Activated CD4-positive, alpha-beta T cell treated with anti-CD3 and anti-CD28 coated beads, Interleukin-2, Interleukin-6, amounts not matched to agents 100 ng/mL and 50 ng/mL, durations not matched to agents 16 hours and 8 hours (primary cell): ENCODE measurements around the gene ZNF800.
"Not testable (repeated sequence)": the region's sequence is repeated elsewhere in the genome, so short reads cannot be mapped to it uniquely, and the experiment has no call there.

Experiments
- DNase-seq: peaks from one replicate; pipeline ENCODE4 v3.0.0-alpha.2; 2020

The ZNF800 gene, protein sequence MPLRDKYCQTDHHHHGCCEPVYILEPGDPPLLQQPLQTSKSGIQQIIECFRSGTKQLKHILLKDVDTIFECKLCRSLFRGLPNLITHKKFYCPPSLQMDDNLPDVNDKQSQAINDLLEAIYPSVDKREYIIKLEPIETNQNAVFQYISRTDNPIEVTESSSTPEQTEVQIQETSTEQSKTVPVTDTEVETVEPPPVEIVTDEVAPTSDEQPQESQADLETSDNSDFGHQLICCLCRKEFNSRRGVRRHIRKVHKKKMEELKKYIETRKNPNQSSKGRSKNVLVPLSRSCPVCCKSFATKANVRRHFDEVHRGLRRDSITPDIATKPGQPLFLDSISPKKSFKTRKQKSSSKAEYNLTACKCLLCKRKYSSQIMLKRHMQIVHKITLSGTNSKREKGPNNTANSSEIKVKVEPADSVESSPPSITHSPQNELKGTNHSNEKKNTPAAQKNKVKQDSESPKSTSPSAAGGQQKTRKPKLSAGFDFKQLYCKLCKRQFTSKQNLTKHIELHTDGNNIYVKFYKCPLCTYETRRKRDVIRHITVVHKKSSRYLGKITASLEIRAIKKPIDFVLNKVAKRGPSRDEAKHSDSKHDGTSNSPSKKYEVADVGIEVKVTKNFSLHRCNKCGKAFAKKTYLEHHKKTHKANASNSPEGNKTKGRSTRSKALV

DNA sequence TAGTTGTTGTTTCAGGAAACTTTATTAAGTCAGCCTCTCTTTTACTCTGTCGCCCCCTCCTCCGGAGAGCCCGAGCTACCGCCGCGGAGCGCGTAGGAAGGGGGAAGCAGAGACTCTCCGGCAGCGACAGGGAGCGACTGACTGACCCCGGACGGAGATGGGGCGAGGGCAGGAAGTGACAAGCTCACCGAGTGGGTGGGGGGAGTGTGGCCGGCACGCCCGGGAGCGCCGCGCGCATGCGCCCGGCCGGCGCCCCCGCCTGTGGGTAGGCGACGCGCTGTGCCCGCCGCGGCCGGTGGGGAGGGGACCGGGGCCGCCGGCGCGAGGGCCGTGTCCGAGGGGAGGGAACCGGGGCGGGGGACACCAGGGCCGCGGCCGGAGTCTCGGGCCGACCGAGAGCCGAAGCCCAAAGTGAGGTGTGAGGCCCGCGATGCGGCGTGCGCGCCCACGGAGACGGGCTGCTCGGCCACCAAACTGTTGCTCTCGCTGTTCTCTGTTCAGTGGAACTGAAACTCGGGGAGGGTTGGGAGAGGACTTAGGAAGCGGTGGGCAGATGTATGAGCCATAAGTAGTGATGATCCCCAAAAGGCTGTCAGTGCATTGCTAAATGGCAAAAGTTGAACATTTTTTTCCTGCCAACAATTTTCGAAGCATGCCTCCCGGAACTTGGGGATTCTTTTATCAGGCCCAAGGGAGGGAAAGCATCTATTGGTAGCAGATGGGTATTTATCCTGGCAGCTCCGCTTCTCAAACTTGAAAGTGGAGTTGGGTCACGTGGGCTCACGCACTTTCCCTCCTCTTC is at the start of gene ZNF800:
Gene ZNF800 (minus strand): TSS at position 143 of the 802 bp plus-strand sequence. CDS start 1,151 bp downstream, outside the sequence.
- DNase-seq: peak; percentile 93

DNA sequence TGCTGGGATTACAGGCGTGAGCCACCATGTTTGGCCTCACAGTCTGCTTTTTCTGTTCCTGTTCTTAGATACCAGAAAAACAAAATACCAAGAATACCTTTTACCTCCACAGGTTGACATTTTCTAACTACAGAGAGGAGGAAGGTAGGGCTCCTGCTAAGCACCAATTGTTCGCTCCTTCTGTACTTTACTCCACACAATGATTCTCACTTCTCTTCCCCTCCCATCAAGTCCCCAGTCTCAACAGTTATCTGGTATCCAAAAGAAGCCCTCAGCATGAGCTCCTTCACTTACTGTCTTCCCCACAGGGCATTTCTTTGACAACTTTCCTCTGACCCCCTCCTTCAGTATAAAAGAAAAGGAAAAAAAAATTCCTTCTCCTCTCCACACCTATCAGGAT is 47.7 kb upstream of the ZNF800 start:
- no peak for DNase-seq

DNA sequence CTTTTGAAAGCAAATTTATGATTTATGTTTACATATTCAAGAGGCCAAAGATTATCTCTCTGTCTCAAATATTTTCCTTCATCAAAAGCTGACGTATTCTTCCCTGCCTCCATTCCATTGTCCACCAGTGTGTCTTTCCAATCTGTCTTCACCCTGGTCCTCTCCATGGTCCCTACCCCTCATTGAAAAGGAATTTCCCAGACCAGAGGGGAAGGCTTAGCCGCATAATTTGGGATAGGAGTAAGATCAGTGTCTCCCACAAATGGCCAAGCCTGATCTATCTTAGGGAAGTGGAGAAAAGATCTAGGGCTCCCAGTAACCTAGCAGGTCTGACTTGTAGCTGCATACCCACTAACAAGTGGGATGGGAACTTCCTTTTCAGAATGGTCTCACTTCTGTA is 46.3 kb upstream of the ZNF800 start:
- DNase-seq: no peak

DNA sequence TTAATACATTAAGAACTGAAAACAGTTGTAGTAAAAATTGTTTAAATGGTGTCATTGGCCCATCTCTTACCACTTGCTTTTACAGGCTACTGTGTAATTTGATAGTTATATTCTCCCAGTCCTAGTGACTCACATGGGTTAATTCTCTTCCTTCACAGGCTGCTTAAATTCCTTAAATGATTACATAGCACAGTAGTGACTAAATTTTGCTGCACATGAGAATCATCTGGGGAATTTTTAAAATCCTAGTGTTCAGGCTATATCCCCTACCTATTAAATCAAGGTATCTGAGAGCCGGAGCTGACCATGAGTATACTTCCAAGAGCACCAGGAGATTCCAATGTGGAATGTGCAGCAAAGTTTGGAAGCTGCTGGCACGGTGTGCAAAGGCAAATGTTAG is 45.3 kb upstream of the ZNF800 start:
- no peak for DNase-seq

DNA sequence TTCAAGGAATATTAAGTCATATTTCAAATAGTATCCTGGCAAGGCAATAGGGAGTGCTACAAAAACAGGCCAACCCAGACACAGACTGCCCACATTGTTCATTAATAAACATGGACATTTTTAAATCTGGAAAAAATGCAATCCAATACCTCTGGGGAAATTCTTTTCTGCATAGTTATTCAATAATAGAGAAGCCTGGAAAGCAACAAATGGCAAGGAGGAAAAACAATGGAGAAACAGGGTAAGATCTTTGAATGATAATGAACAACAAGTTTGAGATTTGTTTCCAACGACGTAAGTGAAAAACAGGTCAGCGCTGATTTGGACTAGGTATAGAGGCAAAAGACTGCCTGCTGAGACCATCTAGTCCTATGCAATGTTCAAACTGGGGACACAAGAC is 44.7 kb upstream of the ZNF800 start:
- no peak for DNase-seq

DNA sequence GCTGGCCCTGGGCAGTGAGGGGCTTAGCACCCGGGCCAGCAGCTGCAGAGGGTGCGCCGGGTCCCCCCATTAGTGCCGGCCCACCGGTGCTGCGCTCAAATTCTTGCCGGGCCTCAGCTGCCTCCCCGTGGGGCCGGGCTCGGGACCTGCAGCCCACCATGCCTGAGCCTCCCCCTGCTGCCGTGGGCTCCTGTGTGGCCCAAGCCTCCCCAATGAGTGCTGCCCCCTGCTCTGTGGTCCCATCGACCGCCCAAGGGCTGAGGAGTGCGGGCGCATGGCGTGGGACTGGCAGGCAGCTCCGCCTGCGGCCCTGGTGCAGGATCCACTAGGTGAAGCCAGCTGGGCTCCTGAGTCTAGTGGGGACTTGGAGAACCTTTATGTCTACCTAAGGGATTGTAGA is 36.8 kb upstream of the ZNF800 start:
- DNase-seq: not testable (repeated sequence)

DNA sequence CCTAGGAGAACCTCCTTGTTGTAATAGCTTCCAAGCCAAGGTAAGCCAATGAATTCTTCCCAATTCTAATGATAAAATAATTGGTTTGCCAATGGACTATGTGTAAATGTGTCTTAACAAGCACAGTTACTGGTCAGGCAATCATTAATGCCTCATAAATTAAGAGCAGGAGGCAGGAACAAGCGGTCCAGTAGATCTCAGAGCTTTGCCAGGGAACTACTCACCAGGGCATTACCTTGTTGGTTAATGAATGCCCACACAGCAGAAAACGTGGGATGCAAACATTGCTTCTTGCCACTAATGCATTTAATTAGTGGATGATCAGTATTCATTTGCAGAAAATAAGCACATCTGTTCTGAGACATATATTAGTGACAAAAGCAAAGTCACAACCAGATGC is 26.7 kb upstream of the ZNF800 start:
- no peak for DNase-seq

DNA sequence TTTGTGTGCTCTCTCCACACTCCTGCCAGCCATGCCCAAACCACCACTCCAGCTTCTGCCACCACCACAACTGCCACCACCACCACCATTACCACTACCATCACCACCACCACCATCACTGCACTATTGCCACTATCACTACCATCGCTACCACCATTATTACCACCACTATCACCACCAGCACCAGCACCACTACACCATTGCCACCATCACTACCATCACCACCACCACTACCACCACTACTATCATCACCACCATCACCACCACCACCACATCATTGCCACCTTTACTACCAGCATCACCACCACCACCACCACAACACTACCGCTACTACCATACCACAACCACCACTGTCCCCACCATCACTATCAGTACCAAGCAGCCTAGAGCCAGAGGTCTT is 26.0 kb upstream of the ZNF800 start:
- no peak for DNase-seq

DNA sequence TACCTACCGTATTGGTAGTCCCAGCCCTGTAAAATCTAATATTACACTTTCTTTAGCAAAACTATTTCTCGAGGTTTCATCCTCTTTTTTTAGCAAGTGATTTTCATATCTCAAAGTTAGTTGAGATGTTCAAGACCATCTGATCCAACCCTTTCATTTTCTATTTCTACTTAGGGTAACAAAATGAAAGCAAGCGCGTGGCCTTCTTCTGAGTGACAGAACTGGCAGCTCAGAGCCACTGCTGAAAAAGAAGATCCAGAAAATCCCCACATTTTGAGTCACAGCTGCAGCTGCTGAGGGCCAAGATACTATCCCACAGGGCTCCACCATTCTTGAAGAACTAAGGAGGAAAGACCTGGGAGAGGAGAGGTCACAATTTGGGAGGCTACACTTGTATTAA is 24.8 kb upstream of the ZNF800 start:
- DNase-seq: no peak

DNA sequence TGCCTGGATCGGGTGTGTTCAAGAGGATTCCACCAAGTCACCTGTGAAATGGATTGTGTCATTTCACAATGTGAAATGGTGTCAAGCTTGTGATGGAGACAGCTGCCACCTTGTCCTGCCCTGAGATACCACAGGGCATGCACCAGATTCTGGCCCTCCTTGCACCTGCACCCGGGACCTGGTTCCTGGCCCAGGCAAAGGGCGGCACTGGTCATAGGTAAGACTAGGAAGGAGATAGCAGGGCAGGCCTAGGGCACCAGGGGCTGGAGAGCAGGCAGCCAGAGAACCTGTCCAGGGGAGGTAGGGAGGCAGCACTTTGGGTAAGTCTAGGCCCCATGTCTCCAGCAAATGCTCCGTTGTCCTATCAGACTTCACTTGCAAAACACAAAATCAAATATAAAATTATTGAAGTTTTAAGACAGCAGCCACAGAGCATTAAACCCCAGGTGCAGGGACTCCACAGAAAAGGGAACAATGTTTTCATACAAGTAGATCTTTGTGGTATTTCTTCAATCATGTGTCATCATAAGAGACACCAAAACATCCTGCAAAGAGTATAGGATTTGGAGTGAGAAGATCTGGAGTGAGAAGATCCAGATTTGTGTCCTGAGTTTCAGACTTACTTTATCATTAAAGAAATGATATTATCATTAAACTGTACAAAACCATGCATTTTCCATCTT is 22.7 kb upstream of the ZNF800 start:
- DNase-seq: no peak

DNA sequence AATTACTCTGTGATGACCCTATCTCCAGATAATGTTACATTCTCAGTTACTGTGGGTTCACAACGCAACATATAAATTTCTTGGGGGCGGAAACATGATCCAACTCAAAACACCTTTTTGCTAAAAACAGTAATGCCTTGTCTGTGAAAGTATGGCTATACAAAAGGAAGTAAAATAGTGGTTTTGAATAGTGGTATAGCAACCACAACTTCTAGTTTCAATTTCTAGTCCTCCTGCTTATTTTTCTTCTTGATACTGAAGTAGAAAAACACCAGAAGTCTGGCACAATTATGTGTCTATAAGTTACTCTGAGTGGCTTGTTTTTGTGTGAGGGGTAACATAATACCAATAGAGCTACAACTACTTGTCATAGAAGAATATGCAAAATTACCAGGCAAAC is 21.5 kb upstream of the ZNF800 start:
- peak; percentile 44 for DNase-seq

DNA sequence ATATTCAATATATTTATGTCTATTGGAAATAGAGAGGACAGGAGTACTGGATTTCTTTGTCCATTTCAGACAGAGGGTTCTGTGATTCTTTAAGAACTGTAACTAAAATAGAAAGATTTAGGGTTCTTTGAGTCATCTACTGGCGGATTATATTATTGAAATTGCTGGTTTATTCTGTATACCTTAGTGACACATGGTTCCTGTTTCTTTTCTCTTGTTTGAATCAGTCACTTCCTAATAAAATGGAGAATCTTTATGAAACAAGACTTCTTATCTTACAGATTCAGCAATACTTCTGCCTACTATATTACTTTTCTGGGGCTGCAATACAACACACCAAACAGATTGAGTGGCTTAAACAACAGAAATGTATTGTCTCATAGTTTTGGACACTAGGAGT is 20.8 kb upstream of the ZNF800 start:
- DNase-seq: no peak

DNA sequence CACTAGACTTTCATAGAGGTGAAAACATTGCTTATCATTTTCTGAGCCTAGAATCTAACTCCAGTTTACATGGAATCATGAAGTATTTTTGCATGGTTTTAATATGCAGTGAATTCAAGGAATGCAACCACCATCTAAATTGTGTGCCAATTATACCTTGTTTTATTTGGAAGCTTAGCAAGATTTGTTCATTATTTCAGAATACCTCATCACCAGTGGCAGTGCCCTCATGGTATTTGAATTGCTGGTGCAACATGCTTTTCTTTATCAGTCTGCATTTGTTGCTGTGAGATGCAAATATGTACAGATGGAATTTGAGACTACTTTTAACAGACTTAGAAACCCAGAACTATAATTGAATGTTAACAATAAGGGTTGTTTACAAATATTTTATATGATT is 18.7 kb upstream of the ZNF800 start:
- no peak for DNase-seq

DNA sequence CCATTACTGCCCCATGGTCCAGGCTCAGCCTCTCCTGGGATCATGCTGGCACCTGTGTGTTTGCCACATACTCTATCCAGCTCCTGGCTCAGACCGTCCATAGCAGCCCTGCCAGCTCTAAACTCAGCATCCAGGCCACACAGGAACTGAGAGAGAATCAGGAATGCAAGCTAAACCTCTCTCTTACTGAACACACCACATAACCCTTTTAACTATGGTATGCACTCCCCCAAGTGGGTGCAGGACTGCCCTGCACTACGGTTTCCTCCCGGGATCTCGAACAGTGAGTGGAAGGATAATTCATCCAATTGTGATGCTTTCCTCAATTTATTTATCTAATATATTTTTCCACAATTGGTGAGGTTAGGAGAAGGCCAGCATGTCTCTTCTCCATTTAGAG is 17.1 kb upstream of the ZNF800 start:
- no peak for DNase-seq

DNA sequence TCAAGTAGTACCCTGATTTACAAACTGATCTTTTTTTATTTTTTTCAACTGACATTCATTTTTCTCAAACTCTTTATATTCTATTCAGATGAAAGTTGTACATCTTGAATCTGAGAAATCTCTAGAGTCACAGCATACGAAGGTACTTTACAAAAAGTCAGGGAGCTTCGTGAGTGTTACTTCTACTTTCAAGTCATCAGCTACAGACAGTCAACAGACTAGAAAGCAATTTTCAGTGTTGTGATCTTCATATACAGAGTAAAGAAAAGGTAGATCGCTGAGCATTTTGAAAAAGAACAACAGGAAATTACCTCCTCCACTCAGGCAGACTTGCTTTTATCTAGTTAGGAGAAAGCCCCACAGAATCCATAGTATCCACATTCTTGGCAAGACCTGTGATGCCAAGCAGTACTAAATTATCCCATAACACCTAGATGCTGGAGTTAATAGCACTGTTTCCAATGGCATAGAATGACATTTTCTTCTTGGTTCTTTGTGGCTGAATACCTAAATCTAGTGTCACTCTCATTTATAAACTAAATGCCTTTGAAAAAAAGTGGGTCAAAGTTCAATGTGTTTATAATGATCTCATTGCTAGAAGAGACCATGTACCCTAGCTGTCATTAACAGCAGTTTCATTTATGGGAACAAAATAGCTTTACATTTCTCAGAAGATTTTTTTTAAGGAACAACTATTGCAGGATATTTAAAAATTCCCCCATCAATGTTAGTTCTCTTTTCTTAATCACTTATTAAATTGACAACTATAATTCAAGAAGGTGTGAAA is 12.0 kb upstream of the ZNF800 start:
- no peak for DNase-seq

DNA sequence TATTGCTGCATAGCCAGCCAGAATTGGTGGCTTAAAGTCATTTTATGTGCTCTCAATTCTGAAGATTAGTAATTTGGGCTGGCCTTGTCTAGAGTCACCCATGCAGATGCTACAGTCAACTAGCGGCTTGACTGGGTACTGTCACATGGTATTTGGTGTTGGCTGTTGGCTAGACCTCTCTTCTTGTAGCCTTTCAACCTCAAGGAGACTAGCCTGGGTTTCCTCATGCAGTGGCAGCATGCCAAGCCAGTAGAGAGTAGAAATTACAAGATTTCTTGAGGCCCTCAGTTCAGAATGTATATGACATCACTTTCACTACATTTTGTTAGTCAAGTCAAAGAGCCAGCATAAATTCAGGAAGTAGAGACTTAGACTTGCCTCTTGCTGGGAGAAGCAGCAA is 3.7 kb upstream of the ZNF800 start:
- DNase-seq: peak; percentile 23

DNA sequence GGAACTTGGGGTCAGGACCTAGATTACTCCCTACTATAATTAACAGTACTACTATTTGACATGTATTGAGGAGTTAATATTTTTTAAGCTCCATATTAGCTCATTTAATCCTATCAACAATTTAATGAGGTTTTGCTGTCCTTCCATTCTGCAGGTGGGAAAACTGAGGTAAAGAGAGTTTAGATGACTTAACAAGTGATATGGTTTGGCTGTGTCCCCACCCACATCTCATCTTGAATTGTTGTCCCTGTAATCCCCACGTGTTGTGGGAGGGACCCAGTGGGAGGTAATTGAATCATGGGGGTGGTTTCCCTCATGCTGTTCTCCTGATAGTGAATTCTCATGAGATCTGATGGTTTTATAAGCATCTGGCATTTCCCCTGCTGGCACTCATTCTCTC is 2.6 kb upstream of the ZNF800 start:
- DNase-seq: not testable (repeated sequence)

DNA sequence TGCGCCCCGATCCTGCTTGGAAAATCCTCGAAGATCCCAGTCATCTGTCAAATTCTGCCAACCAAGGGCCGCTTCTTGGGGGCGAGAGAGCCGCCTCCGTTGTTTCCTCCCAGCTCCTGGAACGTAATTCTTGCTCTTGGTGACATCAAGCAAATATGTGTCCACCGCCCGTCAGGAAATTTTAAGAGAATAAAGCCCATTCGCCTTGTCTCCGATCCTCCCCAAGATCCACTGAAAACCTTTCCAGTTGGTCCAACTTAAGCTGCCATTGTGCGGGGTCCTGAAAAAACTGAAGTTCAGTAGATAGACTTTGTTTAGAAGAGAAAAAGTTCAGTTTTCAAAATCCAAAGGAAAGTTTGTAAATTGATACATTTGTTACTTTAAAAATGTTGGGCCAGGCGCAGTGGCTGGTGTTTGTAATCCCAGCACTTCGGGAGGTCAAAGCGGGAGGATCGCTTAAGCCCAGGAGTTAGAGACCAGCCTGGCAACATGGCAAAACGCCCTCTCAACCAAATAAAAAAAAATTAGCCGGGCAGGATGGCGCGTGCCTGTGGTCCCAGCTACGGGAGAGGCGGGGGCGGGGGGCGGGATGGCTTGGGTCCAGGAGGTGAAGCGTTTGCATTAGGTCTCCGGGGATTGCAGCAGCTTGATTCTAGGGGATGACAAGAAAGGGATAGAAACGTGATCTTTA is 1.0 kb upstream of the ZNF800 start:
- DNase-seq: no peak

DNA sequence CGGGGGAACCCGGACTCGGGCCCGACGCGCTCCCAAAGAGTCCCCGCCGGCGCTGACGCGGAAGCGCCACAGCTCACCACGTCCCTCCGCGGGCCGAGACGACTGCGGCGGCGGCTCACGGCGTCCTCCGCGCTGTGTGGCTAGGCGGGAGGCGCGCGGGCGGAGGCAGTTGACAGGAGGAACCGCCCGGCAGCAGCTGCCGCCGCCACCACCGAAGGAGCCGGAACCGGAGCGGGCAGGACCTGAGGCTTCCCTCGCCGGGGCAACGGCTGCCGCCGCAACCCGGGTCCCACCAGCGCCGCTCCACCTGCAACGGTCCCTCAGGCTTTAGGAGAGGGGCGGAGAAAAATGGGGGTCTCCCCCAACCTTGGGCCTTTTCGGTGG is 334 bp downstream of the ZNF800 start:
- peak; percentile 66 for DNase-seq

DNA sequence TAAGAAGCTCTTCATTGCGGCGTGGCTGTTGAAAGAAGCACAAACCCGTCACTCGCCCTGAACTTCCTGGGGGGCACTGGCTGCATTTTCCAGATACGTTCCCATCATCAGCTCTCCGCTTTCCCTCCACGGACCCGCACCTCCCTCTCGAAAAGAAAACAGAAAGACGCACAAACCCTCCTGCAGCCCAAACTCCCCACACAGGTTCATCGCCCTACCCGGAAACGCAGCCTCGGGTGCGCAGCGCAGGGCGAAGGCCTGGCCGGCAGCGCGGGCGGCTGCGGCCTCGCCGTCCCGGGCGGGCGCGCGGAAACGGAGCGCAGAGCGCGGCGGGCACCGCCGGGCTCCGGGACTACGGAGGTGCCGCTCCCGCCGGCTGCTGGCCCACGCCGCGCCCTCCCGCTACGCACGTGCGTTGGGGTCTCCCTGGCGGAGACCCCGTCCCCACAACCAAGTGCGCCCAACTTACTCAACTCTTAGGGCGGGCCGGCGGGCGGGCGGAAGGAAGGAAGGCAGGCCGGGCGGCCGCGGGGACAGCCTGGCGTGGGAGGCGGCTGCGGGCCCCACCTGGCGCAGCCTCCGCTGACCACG is 822 bp downstream of the ZNF800 start:
- peak; percentile 62 for DNase-seq
